Lung (tissue), 12 donors: ENCODE measurements around the gene LLPH. TPM values are rescaled to one million over a fixed set of nuclear protein-coding genes. Genes with fewer than 3 reads are reported as not detected.

Source experiments
- ATAC-seq: fragments of 200-7000 bp; cut with Tn5 transposase; one replicate; pipeline ENCODE4 v1.9.1; 2020; ENCODE audit warnings: moderate number of reproducible peaks; ENCODE audit not compliant: insufficient read depth, low FRiP score
- DNase-seq, 3 donors: peaks; one replicate each; pipeline ENCODE4 v3.0.0-alpha.2; 2013 to 2017
- H3K27ac ChIP-seq, 2 donors: one replicate each; pipeline ENCODE4 v1.5.1; 2013; ENCODE audit warnings: mild to moderate bottlenecking in 2 of 2, moderate library complexity in 2 of 2, control low read depth in 1 of 2, inconsistent platforms in 1 of 2, low read depth in 1 of 2, low read length in 1 of 2
- H3K27me3 ChIP-seq, 3 donors: one replicate each; pipeline ENCODE4 v1.5.1; 2013; ENCODE audit warnings: low read length in 2 of 3; ENCODE audit not compliant: control insufficient read depth in 3 of 3, insufficient read depth in 3 of 3
- H3K36me3 ChIP-seq, 4 donors: one replicate each; pipeline ENCODE4 v1.5.1; 2013; ENCODE audit warnings: low read length in 4 of 4, mild to moderate bottlenecking in 1 of 4, moderate library complexity in 1 of 4; ENCODE audit not compliant: control insufficient read depth in 4 of 4, insufficient read depth in 4 of 4
- H3K4me1 ChIP-seq, 5 donors: one replicate each; pipeline ENCODE4 v1.5.1; 2013; ENCODE audit warnings: low read length in 5 of 5, mild to moderate bottlenecking in 2 of 5, moderate library complexity in 1 of 5; ENCODE audit not compliant: control insufficient read depth in 5 of 5, insufficient read depth in 5 of 5
- H3K4me3 ChIP-seq: one replicate; pipeline ENCODE4 v1.5.1; 2013; ENCODE audit warnings: mild to moderate bottlenecking, control low read depth, moderate library complexity
- H3K9ac ChIP-seq, 2 donors: one replicate each; pipeline ENCODE4 v1.5.1; 2013; ENCODE audit warnings: low read length in 2 of 2, control low read depth in 1 of 2; ENCODE audit not compliant: insufficient read depth in 1 of 2
- H3K9me3 ChIP-seq, 4 donors: one replicate each; pipeline ENCODE4 v1.5.1; 2013; ENCODE audit warnings: low read length in 3 of 4, mild to moderate bottlenecking in 1 of 4, moderate library complexity in 1 of 4; ENCODE audit not compliant: control insufficient read depth in 4 of 4, insufficient read depth in 3 of 4
- CTCF ChIP-seq: IDR thresholded peaks from 2 replicates; pipeline ENCODE4 v1.5.1; 2012; ENCODE audit warnings: mild to moderate bottlenecking; ENCODE audit errors: control extremely low read depth, extremely low read depth
- WGBS, 2 donors: extraction: QIAGEN DNeasy Blood & Tissue Kit; methylation state at CpG; one replicate each; pipeline ENCODE4 v1.1.7; 2013; 5-methylcytosine and 5-hydroxymethylcytosine counted together
- polyA plus RNA-seq, 2 donors: library from polyadenylated mRNA; stranded (reverse); fragments of 200-250 nt; gene quantifications; one replicate each; pipeline ENCODE4 v1.2.1, GENCODE V29; 2013
- total RNA-seq, 2 donors: library from RNA; depleted of rRNA in 1 of 2; stranded (reverse); fragments of >200 nt in 1 of 2; gene quantifications; one replicate each; pipeline ENCODE4 v1.2.1, GENCODE V29; 2014 to 2021
- donor health status: control.
- donor health status: control.
- donor health status: Bipolar disorder and iron deficiency.
- donor health status: healthy.
- donor health status: DM: yes; HTN: yes; CAD: no.

The LLPH gene
- total and polyA plus RNA-seq, 4 donors = 7.9 to 25.9 (median 16.2) TPM

GRCh38 chr12:66111605-66112004, 18.9 kb downstream of the LLPH start:
- H3K36me3 ChIP-seq = no peaks in the 10 kb centered on the region
- peaks cover 0 to 6% (median 0%) of the 10 kb centered on the region in 5 donors for H3K4me1 ChIP-seq
- no peak overlapping the region for H3K4me3 ChIP-seq
- peak in 1 of 3 donors; percentile 20 for DNase-seq
- no peaks in the 10 kb centered on the region for H3K27me3 ChIP-seq
- no peak overlapping the region for H3K9ac ChIP-seq
- H3K27ac ChIP-seq = no peak overlapping the region
- H3K9me3 ChIP-seq = no peaks in the 10 kb centered on the region
- no peak for TF ChIP-seq CTCF
- no peak for ATAC-seq

- no peak for ATAC-seq
- no peak overlapping the region for H3K27ac ChIP-seq
- H3K4me3 ChIP-seq = no peak overlapping the region
- H3K9ac ChIP-seq = no peak overlapping the region
- no peak for DNase-seq
- H3K4me1 ChIP-seq = peaks cover 0 to 6% (median 0%) of the 10 kb centered on the region in 5 donors
- H3K36me3 ChIP-seq = no peaks in the 10 kb centered on the region
- H3K27me3 ChIP-seq = no peaks in the 10 kb centered on the region
- no peak for TF ChIP-seq CTCF
- H3K9me3 ChIP-seq = no peaks in the 10 kb centered on the region
- WGBS, 2 donors = 81 to 91% methylated on average over 4 of the region's 4 CpGs
Measured at GRCh38 chr12:66109056-66109455, 21.5 kb downstream of the LLPH start.

- WGBS, 2 donors = 84 to 86% methylated on average over 1 of the region's 1 CpG
- DNase-seq (no peak), ATAC-seq (no peak)
- Histone ChIP-seq H3K27ac (no peak overlapping the region), H3K36me3 (no peaks in the 10 kb centered on the region), H3K27me3 (no peaks in the 10 kb centered on the region), H3K4me3 (no peak overlapping the region), H3K4me1 (peaks cover 0 to 6% (median 0%) of the 10 kb centered on the region in 5 donors), H3K9me3 (no peaks in the 10 kb centered on the region), H3K9ac (no peak overlapping the region)
- TF ChIP-seq CTCF = no peak
Measured at GRCh38 chr12:66108386-66108785, 22.2 kb downstream of the LLPH start.

- WGBS, 2 donors = 28 to 29% methylated on average over 9 of the region's 9 CpGs
- Histone ChIP-seq H3K36me3 (no peaks in the 10 kb centered on the region), H3K9ac (no peak overlapping the region), H3K4me3 (no peak overlapping the region), H3K27me3 (no peaks in the 10 kb centered on the region), H3K4me1 (peaks cover 0 to 6% (median 0%) of the 10 kb centered on the region in 5 donors), H3K27ac (no peak overlapping the region), H3K9me3 (no peaks in the 10 kb centered on the region)
- ATAC-seq (peak; percentile 84), DNase-seq (peak; percentile 57 to 92 (median 90))
- peak; percentile 46 for TF ChIP-seq CTCF
Measured at GRCh38 chr12:66107451-66107915, 23.1 kb downstream of the LLPH start.
